Activated CD8-positive, alpha-beta T cell treated with anti-CD3 and anti-CD28 coated beads for 36 hours (primary cell): ENCODE data around the gene TRAF2. TPM values are rescaled to one million over a fixed set of nuclear protein-coding genes. Genes with fewer than 3 reads are reported as not detected.
"Not testable (repeated sequence)": the region's sequence is repeated elsewhere in the genome, so short reads cannot be mapped to it uniquely, and the experiment has no call there.

Source experiments
- ATAC-seq: fragments of 200-7000 bp; cut with Tn5 transposase; one replicate; pipeline ENCODE4 v1.10.0; 2021; ENCODE audit warnings: mild to moderate bottlenecking, moderate library complexity
- CTCF ChIA-PET: fragments of 350-600 bp; sonication (Branson Sonifier 250); formaldehyde crosslinking; loops from one replicate; lab custom pipeline; 2021; ENCODE audit warnings: antibody characterized with exemption; lab: Charles Lee
- POLR2A ChIA-PET: fragments of 350-600 bp; sonication (Branson Sonifier 250); formaldehyde crosslinking; loops from one replicate; lab custom pipeline; 2021; ENCODE audit warnings: antibody characterized with exemption; lab: Charles Lee
- DNase-seq: peaks from one replicate; pipeline ENCODE4 v3.0.0-alpha.2; 2020
- H3K27ac Mint-ChIP-seq: one replicate; pipeline ENCODE4 v1.8.0; 2021; ENCODE audit warnings: mild to moderate bottlenecking, mixed read lengths
- H3K27me3 Mint-ChIP-seq: one replicate; pipeline ENCODE4 v1.8.0; 2021; ENCODE audit warnings: mixed read lengths
- H3K36me3 Mint-ChIP-seq: one replicate; pipeline ENCODE4 v1.8.0; 2021; ENCODE audit warnings: low read depth, mixed read lengths
- H3K4me1 Mint-ChIP-seq: one replicate; pipeline ENCODE4 v1.8.0; 2021; ENCODE audit warnings: low read depth, mixed read lengths
- H3K4me3 Mint-ChIP-seq: one replicate; pipeline ENCODE4 v1.8.0; 2021; ENCODE audit warnings: mild to moderate bottlenecking, moderate library complexity, mixed read lengths
- H3K9me3 Mint-ChIP-seq: one replicate; pipeline ENCODE4 v1.8.0; 2021; ENCODE audit warnings: mixed read lengths
- intact Hi-C: fragments of 100-400 bp; cut with micrococcal nuclease; formaldehyde crosslinking; loops from one replicate; pipeline ENCODE4 v1.10.0; 2022
- total RNA-seq, 2 experiments: library from RNA; stranded (reverse); gene quantifications; one replicate each; pipeline ENCODE4 v1.2.3, GENCODE V29; 2021
- TF ChIP-seq, protein P1 (sequence below): fragments of 200-600 bp; IDR thresholded peaks from one replicate; pipeline ENCODE4 v1.8.0; 2022; ENCODE audit warnings: antibody characterized with exemption, mild to moderate bottlenecking

Gene TRAF2
- total RNA-seq, 2 experiments from 2014 or later, result 34.8 to 40.5 TPM

DNA sequence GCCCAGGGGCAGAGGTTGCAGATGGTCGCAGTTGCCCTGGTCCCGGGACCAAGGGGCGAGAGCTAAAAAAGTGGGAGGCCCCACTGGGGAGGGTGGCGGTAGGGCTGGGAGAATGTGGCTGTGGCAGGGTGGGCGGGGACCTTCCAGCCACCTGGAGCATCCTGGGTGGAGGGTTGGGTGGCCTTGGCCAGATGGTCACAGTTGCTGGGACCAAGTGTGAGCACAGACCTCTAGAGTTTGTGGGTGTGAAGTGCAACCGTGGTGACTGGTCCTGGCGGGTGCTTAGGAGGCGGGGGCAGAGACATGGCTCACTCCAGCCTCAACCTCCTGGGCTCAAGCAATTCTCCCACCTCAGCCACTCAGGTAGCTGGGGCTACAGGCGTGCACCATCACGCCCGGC lies 5.7 kb upstream of the TRAF2 start:
- intact Hi-C loops, result no loop called here
- Mint-ChIP-seq H3K9me3 (no peaks in the 10 kb centered on the region), H3K27ac (peak overlapping the region; percentile 88), H3K27me3 (no peaks in the 10 kb centered on the region), H3K4me1 (peaks cover 42% of the 10 kb centered on the region), H3K4me3 (no peak overlapping the region), H3K36me3 (peaks cover 8% of the 10 kb centered on the region)
- ATAC-seq (no peak), DNase-seq (peak; percentile 36)
- CTCF ChIA-PET, result interaction anchor here (1.3 to 1.6 kb wide), 2 partner anchors 17 to 32 kb away, joined by 3 to 6 read pairs; no protein-coding TSS in a partner anchor
- TF ChIP-seq, protein P1, sequence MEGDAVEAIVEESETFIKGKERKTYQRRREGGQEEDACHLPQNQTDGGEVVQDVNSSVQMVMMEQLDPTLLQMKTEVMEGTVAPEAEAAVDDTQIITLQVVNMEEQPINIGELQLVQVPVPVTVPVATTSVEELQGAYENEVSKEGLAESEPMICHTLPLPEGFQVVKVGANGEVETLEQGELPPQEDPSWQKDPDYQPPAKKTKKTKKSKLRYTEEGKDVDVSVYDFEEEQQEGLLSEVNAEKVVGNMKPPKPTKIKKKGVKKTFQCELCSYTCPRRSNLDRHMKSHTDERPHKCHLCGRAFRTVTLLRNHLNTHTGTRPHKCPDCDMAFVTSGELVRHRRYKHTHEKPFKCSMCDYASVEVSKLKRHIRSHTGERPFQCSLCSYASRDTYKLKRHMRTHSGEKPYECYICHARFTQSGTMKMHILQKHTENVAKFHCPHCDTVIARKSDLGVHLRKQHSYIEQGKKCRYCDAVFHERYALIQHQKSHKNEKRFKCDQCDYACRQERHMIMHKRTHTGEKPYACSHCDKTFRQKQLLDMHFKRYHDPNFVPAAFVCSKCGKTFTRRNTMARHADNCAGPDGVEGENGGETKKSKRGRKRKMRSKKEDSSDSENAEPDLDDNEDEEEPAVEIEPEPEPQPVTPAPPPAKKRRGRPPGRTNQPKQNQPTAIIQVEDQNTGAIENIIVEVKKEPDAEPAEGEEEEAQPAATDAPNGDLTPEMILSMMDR, result no peak
- POLR2A ChIA-PET, result interaction anchor here (1.3 to 2.7 kb wide), 6 partner anchors 8 to 73 kb away, joined by 5 to 9 read pairs (median 8); partner anchors contain the start of genes EDF1 and RABL6

DNA sequence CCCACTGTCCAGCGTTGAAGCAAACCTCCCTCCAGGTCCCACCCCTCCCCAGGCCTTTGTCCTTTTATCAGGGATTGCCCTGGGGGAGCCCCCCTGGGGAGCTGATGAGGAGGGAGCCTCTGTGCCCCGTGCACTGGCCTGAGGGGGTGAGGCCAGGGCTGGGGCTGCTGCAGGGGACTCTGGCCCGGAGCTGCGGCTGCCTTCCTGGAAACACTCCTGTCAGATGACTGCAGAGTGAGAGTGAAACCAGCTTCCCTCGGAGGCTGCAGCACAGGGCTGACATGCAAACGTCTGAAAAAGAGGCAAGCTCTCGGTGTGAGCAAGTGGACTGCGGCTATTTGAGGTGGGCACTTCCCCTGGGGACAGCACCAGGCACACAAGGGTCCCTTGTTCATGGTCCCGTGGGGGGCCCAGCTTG lies 4.6 kb upstream of the TRAF2 start:
- ATAC-seq (peak; percentile 28), DNase-seq (peak; percentile 81)
- Mint-ChIP-seq H3K27me3 (no peaks in the 10 kb centered on the region), H3K27ac (peak overlapping the region; percentile 88), H3K9me3 (no peaks in the 10 kb centered on the region), H3K4me1 (peaks cover 42% of the 10 kb centered on the region), H3K36me3 (peaks cover 8% of the 10 kb centered on the region), H3K4me3 (peak overlapping the region; percentile 67)
- TF ChIP-seq, protein P1, result no peak
- POLR2A ChIA-PET, result interaction anchor here (0.6 to 2.7 kb wide), 12 partner anchors 9 to 566 kb away, joined by 3 to 15 read pairs (median 6); partner anchors contain the start of genes EDF1 and RABL6
- intact Hi-C loops, result no loop called here
- CTCF ChIA-PET, result interaction anchor here (0.7 to 2.6 kb wide), 13 partner anchors 11 to 182 kb away, joined by 3 to 15 read pairs (median 3); partner anchors contain the start of gene AJM1

DNA sequence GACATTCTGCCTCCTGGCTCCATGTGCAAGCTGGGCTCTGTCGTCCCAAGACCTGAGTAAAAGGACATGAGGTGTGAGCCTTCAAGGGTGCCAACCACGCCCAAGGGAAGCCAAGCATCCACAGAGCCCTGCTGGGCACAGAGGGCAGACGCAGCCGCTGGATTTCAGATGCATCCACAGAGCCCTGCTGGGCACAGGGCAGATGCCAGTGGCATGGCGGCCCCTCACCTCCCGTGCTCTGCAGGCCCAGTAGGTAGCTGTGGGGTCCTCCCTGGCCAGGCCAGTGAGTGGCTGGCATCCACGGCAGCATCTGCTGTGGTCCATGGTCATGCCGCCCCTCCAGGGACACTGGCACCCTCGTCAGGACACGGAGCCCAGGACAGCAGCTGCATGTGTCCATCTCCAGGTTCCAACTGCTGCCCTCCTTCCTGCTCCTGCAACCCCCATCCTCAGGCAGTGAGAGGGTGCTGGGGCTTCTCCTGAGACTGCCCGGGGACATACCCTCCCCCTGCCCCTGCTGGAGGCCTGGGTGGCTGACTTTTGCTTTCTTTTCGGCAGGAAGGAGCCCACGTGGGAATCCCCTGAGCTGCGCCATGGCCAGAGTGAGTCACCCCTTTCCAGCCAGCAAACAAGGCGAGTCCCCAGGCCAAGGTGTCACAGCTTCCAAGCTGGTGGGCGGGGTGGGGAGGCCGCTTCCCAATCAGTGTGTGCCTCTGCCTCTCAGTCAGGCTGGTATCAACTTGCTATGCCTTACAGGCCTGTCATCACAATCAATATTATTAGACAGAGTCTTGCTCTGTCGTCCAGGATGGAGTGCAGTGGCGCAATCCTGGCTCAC lies 4.0 kb upstream of the TRAF2 start:
- intact Hi-C loops, result no loop called here
- Mint-ChIP-seq H3K36me3 (peaks cover 12% of the 10 kb centered on the region), H3K4me1 (peaks cover 45% of the 10 kb centered on the region), H3K27me3 (no peaks in the 10 kb centered on the region), H3K4me3 (peak overlapping the region; percentile 67), H3K9me3 (no peaks in the 10 kb centered on the region), H3K27ac (peak overlapping the region; percentile 88)
- POLR2A ChIA-PET, result interaction anchor here (0.6 to 2.7 kb wide), 12 partner anchors 10 to 565 kb away, joined by 3 to 15 read pairs (median 6); partner anchors contain the start of genes EDF1 and RABL6
- TF ChIP-seq, protein P1, result peak; percentile 24
- CTCF ChIA-PET, result interaction anchor here (0.7 to 2.6 kb wide), 13 partner anchors 11 to 181 kb away, joined by 3 to 15 read pairs (median 3); partner anchors contain the start of gene AJM1
- ATAC-seq (peak; percentile 66), DNase-seq (peak; percentile 97)

DNA sequence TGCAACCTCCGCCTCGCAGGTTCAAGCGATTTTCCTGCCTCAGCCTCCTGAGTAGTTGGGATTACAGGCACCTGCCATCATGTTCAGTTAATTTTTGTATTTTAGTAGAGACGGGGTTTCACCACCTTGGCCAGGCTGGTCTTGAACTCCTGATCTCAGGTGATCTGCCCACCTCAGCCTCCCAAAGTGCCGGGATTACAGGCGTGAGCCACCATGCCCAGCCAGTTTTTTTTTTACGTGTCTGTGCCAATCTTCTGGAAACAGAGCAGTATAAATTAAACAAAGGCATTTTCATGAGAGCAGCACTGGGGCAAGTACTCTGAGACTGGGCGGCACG lies 3.4 kb upstream of the TRAF2 start:
- peaks cover 48% of the 10 kb centered on the region for H3K4me1 Mint-ChIP-seq
- DNase-seq, ATAC-seq, H3K9me3 Mint-ChIP-seq, H3K27me3 Mint-ChIP-seq, intact Hi-C loops: not testable (repeated sequence)
- CTCF ChIA-PET, result interaction anchor here (1.4 to 2.6 kb wide), 3 partner anchors 38 to 75 kb away, joined by 4 to 15 read pairs (median 9); partner anchors contain the start of genes AJM1 and RABL6
- peaks cover 14% of the 10 kb centered on the region for H3K36me3 Mint-ChIP-seq
- POLR2A ChIA-PET, result interaction anchor here (1.2 to 2.7 kb wide), 5 partner anchors 15 to 111 kb away, joined by 3 to 15 read pairs (median 6); no protein-coding TSS in a partner anchor
- peak overlapping the region; percentile 67 for H3K4me3 Mint-ChIP-seq
- H3K27ac Mint-ChIP-seq, result peak overlapping the region; percentile 88

DNA sequence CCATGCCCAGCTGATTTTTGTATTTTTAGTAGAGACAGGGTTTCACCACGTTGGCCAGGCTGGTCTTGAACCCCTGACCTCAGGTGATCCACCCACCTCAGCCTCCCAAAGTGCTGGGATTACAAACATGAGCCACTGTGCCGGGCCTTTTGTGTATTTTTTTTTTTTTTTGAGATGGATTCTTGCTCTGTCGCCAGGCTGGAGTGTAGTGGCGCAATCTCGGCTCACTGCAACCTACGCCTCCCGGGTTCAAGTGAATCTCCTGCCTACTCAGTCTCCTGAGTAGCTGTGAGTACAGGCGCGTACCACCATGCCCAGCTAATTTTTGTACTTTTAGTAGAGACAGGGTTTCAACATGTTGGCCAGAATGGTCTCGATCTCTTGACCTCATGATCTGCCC lies 2.6 kb upstream of the TRAF2 start:
- H3K4me3 Mint-ChIP-seq, DNase-seq, intact Hi-C loops, H3K27me3 Mint-ChIP-seq, ATAC-seq, H3K9me3 Mint-ChIP-seq: not testable (repeated sequence)
- ChIA-PET POLR2A (interaction anchor here (0.6 to 2.7 kb wide), 5 partner anchors 18 to 110 kb away, joined by 3 to 15 read pairs (median 4); partner anchors contain the start of gene PAXX), CTCF (interaction anchor here (1.2 to 2.6 kb wide), 6 partner anchors 36 to 146 kb away, joined by 3 to 15 read pairs (median 6); partner anchors contain the start of genes AJM1 and RABL6)
- Mint-ChIP-seq H3K36me3 (peaks cover 14% of the 10 kb centered on the region), H3K27ac (peak overlapping the region; percentile 88), H3K4me1 (peaks cover 55% of the 10 kb centered on the region)
